HG02943 (cell line): ENCODE results near the gene LARGE2.
"Not testable (repeated sequence)": the region's sequence is repeated elsewhere in the genome, so short reads cannot be mapped to it uniquely, and the experiment has no call there.

Experiments
- ATAC-seq: cut with Tn5 transposase; IDR thresholded peaks from one replicate; pipeline ENCODE4 v1.9.1; 2021; ENCODE audit warnings: mild to moderate bottlenecking, low read depth, moderate library complexity; ENCODE audit not compliant: unreplicated experiment

The LARGE2 gene

DNA sequence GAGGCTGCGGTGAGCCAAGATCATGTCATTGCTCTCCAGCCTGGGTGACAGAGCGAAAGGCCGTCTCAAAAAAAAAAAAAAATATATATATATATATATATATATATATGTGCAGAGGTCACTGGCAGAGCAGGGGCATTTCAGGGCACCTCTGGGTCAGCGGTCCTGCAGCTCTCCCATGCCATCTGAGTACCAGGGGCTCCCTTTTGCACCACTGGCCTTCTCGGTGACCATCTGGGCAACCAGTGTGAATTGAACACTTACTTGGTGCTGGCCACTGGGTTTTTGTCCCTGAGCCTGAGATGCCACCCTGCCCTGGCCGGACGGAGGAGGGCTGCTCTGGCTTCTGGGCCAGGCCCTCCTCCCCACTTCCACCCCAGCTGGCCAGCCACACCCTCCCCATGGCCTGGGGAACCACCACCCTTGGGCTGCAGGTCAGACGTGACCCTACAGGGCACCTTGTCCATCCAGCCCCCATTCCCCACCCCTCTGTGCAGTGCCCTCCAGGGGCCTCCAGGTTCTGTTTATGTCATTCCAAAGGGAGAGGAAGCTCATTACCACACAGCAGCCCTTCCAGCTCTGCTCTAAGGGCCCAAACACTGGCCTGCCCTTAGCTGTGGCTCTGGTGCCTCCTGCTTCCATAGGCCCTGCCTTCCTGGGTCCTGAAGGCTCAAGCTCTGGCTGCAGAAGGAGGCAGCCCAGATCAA lies 26.8 kb upstream of the LARGE2 start:
- no peak for ATAC-seq

DNA sequence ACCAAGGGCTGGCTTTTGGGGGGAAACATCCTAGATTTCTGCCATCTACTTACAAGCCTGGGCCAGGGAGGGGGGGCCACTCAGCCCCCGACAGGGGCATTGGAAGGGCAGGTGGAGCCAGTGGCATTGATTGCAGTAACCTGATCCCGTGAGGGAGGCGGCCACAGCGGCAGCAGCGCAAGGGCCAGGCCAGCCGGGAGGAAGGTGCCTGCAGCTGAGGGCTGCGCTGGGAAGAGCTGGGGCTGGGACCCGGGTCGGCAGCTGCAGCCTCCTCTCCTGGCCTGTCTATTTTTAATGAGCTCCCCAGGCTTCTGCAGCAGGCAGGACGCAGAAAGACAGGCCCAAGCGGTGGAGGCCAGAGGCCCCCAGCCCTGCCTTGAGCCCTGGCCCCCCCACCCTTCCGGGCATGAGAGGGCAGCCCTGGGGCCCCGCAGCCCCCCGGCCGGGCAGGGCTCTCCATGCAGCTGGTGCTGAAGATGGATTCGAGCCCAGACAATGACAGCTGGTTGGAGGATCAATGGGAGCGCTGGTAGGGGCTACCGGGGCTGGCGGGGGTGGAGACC lies 26.0 kb upstream of the LARGE2 start:
- no peak for ATAC-seq

DNA sequence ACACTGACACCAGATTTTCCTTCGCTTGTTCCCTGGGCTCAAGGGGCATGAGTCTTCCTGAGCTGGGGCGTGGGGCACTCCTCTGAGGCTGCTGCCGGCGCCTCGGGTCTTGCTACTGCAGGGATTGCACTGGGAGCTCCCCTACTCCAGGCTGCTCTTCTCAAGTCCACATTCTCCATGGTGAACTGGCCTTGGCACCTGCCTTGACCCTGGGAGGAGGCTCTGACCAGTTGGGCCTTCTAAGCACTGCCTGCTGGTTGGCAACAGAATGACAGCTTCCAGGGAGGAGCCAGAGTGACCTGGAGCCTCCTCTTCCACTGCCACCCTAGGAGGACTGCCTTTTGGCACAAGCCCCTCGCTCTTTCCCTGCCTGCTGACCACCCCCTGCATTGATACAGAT lies 24.9 kb upstream of the LARGE2 start:
- ATAC-seq = no peak

DNA sequence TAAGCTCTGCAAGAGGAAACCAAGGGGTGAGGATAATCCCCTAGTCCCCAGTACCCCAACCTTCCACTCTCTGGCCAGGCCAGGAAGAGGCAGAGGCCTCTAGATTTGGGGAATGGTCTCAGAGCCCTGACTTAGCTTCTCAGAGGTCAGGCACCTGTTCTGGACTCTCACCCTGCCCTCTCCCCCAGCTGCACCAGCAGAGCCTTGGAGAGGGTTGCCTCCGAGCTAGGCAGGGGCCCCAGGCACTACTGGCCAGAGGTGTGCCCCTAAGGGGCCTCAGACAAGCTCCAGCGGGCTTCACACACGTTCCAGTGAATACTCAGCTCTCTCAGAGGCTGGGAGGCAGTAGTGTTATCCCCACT lies 23.4 kb upstream of the LARGE2 start:
- no peak for ATAC-seq

DNA sequence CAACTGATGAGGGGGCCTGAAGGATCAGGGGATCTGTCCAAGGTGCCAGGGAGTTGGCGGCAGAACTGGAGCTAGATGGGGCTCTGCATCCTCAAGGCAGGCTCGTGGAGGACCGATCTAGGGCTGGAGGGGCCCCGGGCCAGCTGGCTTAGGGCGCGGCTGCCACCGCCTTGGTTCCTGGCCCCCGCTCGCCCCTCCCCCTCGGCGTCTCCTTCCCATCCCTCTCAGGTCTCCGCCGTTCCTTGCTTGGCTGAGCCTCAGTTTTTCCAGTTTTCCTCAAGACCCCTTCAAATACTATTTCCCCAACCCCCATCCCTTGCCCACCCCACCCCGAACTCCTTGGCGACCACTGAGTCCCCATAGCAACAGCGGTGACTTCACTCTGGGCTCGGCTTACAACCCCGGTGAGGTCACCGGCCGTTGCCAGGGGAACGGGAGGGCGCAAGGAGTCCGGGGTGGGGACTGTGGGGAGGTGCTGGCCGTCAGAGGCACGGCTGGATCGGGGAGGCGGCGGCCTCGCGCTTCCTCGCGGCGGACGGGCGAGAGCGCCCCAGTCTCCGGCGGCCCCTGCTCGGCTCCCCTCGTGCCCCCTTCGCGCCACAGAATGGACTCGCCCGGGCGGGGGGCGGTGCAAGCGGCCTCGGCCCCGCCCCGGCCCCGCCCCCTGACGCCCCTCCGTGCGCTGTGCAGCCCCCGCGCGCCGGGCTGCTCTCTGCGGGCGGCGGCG lies 22.8 kb upstream of the LARGE2 start:
- ATAC-seq = no peak

GRCh38 chr11:45900175-45900800 lies 22.2 kb upstream of the LARGE2 start:
- not testable (repeated sequence) for ATAC-seq

DNA sequence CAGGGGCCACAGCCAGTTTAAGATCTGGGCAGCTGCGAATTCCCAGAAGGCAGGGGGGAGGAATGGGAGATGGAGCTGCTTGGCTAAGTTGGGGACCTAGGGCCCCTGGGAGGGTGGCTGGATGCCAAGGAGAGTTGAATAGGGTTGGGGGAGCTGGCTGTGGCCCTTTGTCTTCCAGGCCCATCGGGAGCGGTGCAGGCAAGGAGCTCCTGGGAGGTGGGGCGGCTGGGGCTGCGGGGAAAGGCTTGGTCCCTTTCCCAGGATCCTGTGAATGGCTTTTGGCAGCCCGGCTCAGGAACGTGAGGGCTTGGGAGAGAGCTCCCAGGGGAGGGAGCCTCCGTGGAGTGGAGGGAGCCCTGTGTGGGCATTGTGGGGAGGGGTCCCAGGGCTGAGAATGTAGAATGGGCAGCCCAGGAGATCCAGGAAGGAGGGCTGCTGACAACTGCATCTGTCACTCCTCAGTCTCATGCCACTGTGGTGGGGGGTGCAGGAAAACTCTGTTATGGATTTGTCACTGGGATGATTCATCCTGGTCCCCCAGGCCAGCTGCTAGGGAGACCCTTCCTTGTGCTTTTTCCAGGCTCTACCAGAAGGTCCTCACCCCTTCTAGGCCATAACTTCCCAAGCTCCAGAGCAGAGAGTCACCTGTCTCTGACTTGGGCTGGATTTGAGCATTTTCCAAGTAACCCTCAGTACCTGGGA lies 21.4 kb upstream of the LARGE2 start:
- no peak for ATAC-seq

- no peak for ATAC-seq
Observed at GRCh38 chr11:45901626-45902025, 20.8 kb upstream of the LARGE2 start.

GRCh38 chr11:45902452-45903380 lies 19.7 kb upstream of the LARGE2 start:
- no peak for ATAC-seq

- no peak for ATAC-seq
Observed at GRCh38 chr11:45904309-45904915, 18.0 kb upstream of the LARGE2 start.

DNA sequence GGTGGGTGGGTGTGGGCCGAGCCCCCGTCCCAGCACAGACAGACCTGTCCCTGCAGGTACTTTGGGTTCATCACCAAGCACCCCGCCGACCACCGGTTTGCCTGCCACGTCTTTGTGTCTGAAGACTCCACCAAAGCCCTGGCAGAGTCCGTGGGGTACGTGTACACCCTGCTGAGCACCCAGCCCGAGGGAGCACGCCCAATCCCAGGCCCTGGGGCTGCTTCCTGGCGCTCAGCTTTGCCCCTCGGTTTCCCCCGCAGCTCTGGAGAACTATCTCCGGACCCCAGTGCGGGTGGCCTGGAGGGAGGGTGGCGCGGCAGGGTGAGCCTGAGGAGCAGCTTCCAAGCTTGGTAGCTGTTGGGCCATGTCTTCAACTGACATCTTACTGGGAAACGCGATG lies 17.4 kb upstream of the LARGE2 start:
- ATAC-seq = no peak

GRCh38 chr11:45905576-45905975 lies 16.9 kb upstream of the LARGE2 start:
- ATAC-seq = not testable (repeated sequence)

DNA sequence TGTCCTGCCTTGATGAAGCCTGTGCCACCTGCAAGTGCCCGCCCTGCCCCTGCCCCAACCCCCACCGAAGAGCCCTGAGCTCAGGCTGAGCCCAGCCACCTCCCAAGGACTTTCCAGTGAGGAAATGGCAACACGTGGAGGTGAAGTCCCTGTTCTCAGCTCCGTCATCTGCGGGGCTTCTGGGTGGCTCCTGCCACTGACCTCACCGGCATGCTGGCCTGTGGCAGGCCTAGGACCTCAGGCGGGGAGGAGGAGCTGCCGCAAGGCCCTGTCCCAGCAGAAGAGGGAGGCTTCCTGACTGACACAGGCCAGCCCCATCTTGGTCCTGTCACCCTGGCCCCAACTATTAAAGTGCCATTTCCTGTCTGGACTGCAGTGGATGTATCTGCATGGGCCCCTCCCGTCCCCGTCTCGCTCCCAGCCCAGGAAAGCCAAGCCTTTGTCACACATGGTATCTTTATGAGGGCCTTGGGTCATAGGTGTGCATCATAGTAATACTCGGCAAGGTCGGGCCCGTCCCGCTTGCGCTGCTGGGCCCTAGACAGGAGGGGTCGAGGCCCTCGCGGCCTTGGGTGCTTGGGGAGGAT lies 16.3 kb upstream of the LARGE2 start:
- no peak for ATAC-seq

- ATAC-seq = no peak
Observed at GRCh38 chr11:45906965-45907611, 15.4 kb upstream of the LARGE2 start, which contains the start of gene FREY1. Gene FREY1 (minus strand): TSS chr11:45907271. CDS start chr11:45907245, 26 bp downstream.

DNA sequence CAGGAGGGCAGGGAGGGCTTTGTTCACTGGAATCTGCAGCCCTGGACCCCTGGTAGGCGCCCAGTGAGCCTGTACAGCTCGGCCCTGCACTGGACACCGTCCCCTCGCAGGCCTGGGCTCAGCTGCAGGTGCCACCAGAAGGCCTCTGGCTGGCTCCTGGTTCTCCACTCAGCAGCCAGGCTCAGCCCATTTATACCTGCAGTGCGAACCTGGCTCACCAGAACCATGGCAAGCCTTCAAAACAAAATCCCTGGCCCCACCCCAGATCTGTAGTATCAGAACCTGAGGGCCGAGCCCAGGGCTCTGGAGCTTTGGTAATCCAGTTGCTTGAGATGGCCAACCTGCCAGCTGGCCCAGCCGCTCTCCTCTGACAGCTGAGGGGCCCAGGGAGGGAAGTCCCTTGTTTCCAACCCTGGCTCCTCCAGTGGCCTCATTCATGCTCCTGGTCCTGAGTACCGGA lies 14.5 kb upstream of the LARGE2 start:
- ATAC-seq = no peak

- no peak for ATAC-seq
Observed at GRCh38 chr11:45909594-45910475, 12.6 kb upstream of the LARGE2 start.

DNA sequence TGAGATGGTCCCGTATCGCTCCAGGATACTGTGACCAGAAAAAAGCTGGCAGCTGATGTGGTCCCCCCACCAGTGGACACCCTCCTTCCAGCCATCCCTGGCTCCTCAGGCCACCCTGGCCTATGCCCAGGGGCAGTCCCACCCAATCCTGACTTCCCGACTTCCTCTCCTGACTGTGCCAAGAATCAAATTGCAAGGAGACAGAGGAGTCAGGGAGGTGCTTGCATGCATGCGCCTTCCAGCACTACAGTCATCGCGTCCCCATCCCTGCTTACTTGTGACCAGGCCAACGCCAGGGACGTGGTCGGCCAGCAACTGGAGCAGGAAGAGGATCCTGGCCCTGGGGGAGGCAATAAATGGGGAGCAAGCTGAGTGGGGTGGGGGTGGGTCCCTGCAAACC lies 11.8 kb upstream of the LARGE2 start:
- no peak for ATAC-seq
